Fibroblast of pulmonary artery (primary cell): ENCODE measurements around the gene ZNF716.
A peak's percentile ranks its signal among the peaks of the same experiment; 100 is the strongest.

Source experiments
- DNase-seq: peaks from one replicate; pipeline ENCODE4 v3.0.0-alpha.2; 2010; ENCODE audit warnings: low read depth
- H3K4me3 ChIP-seq: replicated peaks from 2 replicates; pipeline ENCODE4 v1.5.1; 2011; ENCODE audit warnings: low read depth, mild to moderate bottlenecking, control low read depth, low read length, moderate library complexity
- TF ChIP-seq, protein P1 (sequence below): IDR thresholded peaks from 2 replicates; pipeline ENCODE4 v1.5.1; 2011; ENCODE audit warnings: mild to moderate bottlenecking, control low read depth, low read length, inconsistent platforms; ENCODE audit errors: missing control alignments

The ZNF716 gene

DNA sequence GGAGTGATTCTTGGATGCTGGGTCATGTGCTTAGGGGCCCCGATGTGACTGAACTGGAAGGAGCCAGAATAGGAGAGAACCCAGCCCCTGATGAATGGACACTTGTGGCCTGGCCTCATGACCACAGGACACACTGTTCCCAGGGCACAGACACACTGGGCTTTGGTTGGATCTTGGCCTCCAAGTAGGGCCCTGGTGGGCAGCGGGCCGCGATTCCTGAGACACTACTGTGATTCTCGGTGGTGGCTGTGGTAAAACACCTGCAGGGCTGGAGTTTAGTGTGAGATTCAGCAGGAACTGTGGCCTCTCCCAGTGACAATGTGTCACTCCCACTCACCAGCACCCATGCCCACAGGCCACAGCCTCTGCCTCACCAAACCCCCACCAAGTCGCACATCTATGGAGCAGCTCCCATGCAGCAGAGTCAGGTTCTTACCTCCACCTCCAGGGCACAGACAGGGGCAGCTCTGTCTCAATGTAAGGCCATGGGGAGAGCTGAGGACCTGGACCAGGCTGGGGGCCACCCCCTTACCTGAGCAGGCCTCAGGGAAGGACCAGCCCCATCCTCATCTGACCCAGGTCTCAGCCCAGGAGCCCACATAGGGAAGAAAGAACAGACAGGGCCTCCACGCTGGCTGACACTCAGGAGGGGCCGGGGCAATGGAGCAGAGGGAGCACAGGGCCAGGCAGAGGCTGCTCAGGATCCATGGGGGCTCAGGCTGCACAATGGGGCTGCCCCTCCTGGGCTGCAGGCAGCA, 33.2 kb upstream of the ZNF716 start:
- H3K4me3 ChIP-seq: no peak overlapping the region
- DNase-seq: no peak
- TF ChIP-seq, protein P1, sequence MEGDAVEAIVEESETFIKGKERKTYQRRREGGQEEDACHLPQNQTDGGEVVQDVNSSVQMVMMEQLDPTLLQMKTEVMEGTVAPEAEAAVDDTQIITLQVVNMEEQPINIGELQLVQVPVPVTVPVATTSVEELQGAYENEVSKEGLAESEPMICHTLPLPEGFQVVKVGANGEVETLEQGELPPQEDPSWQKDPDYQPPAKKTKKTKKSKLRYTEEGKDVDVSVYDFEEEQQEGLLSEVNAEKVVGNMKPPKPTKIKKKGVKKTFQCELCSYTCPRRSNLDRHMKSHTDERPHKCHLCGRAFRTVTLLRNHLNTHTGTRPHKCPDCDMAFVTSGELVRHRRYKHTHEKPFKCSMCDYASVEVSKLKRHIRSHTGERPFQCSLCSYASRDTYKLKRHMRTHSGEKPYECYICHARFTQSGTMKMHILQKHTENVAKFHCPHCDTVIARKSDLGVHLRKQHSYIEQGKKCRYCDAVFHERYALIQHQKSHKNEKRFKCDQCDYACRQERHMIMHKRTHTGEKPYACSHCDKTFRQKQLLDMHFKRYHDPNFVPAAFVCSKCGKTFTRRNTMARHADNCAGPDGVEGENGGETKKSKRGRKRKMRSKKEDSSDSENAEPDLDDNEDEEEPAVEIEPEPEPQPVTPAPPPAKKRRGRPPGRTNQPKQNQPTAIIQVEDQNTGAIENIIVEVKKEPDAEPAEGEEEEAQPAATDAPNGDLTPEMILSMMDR: no peak

DNA sequence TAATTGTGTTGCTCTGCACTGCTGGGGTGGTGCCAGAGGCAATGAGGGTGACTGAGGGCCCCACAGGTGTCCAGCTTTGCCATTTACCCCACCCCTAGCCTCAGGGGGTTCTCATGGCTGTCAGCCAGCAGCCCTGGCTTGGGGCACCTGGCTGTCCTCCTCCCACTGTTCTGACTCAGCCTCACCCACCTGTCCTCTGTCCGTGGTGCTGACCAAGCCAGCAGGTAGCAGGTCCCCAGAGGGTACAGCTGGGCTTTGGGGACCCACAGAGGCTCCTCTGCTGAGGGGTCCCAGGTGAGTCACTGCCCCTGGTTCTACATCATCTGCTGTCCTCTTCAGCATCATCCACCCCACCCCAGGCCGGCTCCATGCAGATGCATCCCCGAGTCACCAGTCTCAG, 32.2 kb upstream of the ZNF716 start:
- DNase-seq: no peak
- TF ChIP-seq, protein P1: no peak
- no peak overlapping the region for H3K4me3 ChIP-seq

DNA sequence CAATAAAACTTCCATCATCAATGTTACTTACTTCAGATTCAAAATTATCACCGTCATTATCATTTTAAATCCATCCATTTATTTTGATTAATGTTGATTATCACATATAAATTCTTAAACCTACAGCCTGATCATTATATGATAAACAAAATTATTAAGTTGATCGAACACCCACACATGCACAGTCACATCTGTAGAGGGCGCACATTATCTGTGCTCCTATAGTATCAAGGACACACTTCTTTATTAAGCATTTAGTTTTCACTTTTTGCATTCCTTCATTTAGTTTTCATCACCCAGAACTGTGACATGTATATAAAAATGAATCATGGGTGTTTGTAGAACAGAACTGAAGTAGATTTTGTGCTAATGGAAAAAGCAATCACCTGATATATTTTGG, 26.2 kb upstream of the ZNF716 start:
- no peak overlapping the region for H3K4me3 ChIP-seq
- TF ChIP-seq, protein P1: no peak
- no peak for DNase-seq

DNA sequence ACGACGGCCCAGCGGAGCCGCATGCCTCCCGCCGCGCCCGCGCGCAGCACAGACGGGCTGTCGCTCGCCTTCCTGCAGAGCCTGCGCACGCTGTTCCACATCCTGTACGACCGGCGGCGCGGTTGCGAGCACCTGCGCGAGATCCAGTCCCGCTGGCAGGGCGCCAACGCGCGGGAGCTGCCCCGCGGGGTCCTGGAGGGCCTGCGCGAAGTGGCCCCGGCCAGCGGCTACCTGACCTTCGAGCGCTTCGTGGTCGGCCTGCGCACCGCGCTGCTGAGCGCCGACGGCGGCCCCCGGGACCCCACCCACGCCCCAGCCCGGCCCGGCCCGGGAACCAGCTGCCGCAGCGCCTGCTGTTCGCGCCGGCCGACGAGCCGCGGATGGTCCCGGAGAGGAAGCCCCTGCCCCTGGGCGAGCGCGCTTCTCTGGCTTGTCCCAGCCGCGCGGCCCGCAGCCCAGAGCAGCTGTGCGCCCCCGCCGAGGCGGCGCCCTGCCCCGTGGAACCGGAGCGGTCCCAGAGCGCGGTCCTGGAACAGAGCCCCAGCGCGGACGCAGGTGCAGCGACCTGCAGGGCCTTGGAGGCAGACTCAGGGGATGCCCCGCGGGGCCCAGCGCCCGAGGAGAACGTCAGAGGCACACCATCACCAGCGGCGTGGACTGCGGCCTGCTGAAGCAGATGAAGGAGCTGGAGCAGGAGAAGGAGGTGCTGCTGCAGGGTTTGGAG, 25.3 kb upstream of the ZNF716 start:
- no peak overlapping the region for H3K4me3 ChIP-seq
- TF ChIP-seq, protein P1: no peak
- DNase-seq: no peak

DNA sequence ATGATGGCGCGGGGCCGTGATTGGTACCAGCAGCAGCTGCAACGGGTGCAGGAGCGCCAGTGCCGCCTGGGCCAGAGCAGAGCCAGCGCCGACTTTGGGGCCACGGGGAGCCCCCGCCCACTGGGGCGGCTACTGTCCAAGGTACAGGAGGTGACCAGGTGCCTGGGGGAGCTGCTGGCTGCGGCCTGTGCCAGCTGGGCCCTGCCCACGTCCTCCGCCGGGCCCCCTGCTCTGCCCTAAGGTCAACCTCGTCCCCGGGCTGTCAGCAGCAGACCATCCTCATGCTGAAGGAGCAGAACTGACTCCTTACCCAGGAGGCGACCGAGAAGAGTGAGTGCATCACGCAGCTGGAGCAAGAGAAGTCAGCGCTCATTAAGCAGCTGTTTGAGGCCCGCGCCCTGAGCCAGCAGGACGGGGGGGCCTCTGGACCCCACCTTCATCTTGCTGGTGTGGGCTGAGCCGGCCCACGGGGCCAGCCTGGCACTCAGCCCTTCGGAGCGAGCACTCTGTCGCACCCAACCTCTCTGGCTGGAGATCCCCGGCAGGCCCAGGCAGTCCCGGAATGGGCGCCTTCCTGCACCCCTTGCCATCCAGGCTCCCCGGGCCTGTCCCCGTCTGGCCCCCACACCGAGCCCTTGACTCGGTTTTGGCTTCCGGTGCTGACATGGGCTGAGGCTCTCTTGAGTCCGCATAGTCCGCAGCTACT, 24.6 kb upstream of the ZNF716 start:
- no peak for DNase-seq
- H3K4me3 ChIP-seq: no peak overlapping the region
- TF ChIP-seq, protein P1: no peak

DNA sequence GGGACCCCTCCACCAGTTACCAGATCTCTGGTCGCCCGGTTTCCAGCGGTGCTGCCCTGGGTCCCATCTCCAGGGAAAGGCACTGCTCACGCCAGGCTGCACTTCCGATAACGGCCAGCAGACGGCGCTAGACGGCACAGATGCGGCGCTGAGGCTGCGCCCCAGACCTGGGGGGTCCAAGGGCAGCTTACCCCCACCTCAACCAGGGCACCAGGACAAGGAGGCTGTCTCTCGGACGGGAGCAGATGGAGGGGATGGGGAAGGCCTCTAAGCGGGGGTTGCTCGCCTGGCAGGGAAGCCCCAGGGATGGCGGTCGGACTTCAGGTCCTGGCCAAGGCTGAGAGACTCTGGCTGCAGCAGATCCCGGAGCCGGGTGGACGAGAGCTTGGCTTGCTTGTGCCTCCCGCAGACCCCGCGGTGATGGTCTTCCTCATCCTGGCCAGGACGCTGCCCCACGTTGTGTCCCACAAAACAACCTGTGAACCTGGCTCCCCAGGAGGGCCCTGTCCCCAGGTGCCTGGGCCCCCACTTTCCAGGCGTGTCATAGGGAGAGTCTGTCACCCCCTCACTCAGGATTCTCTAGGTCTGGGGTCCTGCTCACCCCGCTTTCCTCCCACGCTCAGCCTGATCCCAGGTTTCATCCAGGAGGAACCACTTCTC, 23.9 kb upstream of the ZNF716 start:
- H3K4me3 ChIP-seq: no peak overlapping the region
- no peak for DNase-seq
- TF ChIP-seq, protein P1: peak; percentile 4
